HepG2 (cell line): ENCODE data around the gene NFKBIA. TPM values are rescaled to one million over a fixed set of nuclear protein-coding genes. Genes with fewer than 3 reads are reported as not detected.
A peak's percentile ranks its signal among the peaks of the same experiment; 100 is the strongest.

Source experiments
- ATAC-seq: fragments of 200-7000 bp; cut with Tn5 transposase; 3 replicates; pipeline ENCODE4 v1.9.1; 2020; ENCODE audit warnings: mild to moderate bottlenecking, moderate library complexity
- BruUV-seq: library from RNA; stranded (reverse); fragments of 400-500 nt; replicated peaks from 2 replicates; lab custom pipeline; 2021; lab: Mats Ljungman, UMichigan
- CTCF ChIA-PET: fragments of 300-600 bp; formaldehyde crosslinking; extraction: SDS; loops from one replicate; lab custom pipeline; 2021; ENCODE audit warnings: low total read pairs, inconsistent platforms, low intra/inter-chr PET ratio; lab: Yijun Ruan, JAX
- POLR2A ChIA-PET: fragments of 350-600 bp; sonication (Branson Sonifier 250); formaldehyde crosslinking; loops from one replicate; lab custom pipeline; 2020; ENCODE audit warnings: antibody characterized with exemption, inconsistent platforms; lab: Yijun Ruan, JAX
- DNase-seq: peaks from one replicate; pipeline ENCODE4 v3.0.0-alpha.2; 2015; ENCODE audit warnings: low spot score
- FAIRE-seq: peaks from 3 replicates; lab custom pipeline; 2011; peaks lifted over from hg19 to GRCh38; lab: Jason Lieb, UNC
- H2AFZ ChIP-seq: one replicate; pipeline ENCODE4 v1.6.1; 2011; ENCODE audit warnings: low read length, inconsistent platforms
- H3K27ac ChIP-seq: fragments of 300-600 bp; 3 replicates; pipeline ENCODE4 v1.8.0; 2011; ENCODE audit warnings: mixed run types, mild to moderate bottlenecking, mixed read lengths, low read length, inconsistent platforms; ENCODE audit not compliant: insufficient read depth; ENCODE audit errors: extremely low read length
- H3K27me3 ChIP-seq, 2 experiments: fragments of 200-600 bp in 1 of 2; 2 replicates in 1 of 2; 3 replicates in 1 of 2; pipeline versions ENCODE4 v1.6.0 to v1.8.0; 2011; ENCODE audit warnings: low read length in 2 of 2, mild to moderate bottlenecking in 2 of 2, moderate library complexity in 2 of 2, inconsistent platforms in 1 of 2; ENCODE audit not compliant: insufficient read depth in 2 of 2, control insufficient read depth in 1 of 2
- H3K36me3 ChIP-seq, 2 experiments: fragments of 200-600 bp in 1 of 2; replicated peaks in 1 of 2; 2 replicates in 1 of 2; 3 replicates in 1 of 2; pipeline versions ENCODE4 v1.5.1 to v1.8.0; 2011; ENCODE audit warnings: low read length in 2 of 2, inconsistent platforms in 1 of 2; ENCODE audit not compliant: insufficient read depth in 2 of 2, control insufficient read depth in 1 of 2
- H3K4me1 ChIP-seq: 2 replicates; pipeline ENCODE4 v1.5.1; 2012; ENCODE audit warnings: low read length, inconsistent platforms; ENCODE audit not compliant: insufficient read depth
- H3K4me2 ChIP-seq: 2 replicates; pipeline ENCODE4 v1.6.0; 2011; ENCODE audit warnings: low read depth, low read length, inconsistent platforms
- H3K4me3 ChIP-seq, 3 experiments: fragments of 200-600 bp in 1 of 3; sonication (generic), shearing (Covaris generic) in 1 of 3; replicated peaks in 1 of 3; 2 replicates each; pipeline ENCODE4 v1.5.1; 2011 to 2016; ENCODE audit warnings: low read length in 3 of 3, inconsistent platforms in 2 of 3, low read depth in 2 of 3, mild to moderate bottlenecking in 2 of 3, control low read depth in 1 of 3, mixed read lengths in 1 of 3; ENCODE audit not compliant: insufficient read depth in 1 of 3
- H3K79me2 ChIP-seq: one replicate; pipeline ENCODE4 v1.6.1; 2011; ENCODE audit warnings: low read length, inconsistent platforms; ENCODE audit not compliant: insufficient read depth
- H3K9ac ChIP-seq: 2 replicates; pipeline ENCODE4 v1.6.0; 2011; ENCODE audit warnings: mild to moderate bottlenecking, low read depth, low read length, inconsistent platforms; ENCODE audit not compliant: insufficient read depth
- H3K9me3 ChIP-seq: 2 replicates; pipeline ENCODE4 v1.5.1; 2012; ENCODE audit warnings: mild to moderate bottlenecking, low read length
- H4K20me1 ChIP-seq: 2 replicates; pipeline ENCODE4 v1.6.0; 2011; ENCODE audit warnings: inconsistent platforms, mild to moderate bottlenecking, low read length, moderate library complexity; ENCODE audit not compliant: insufficient read depth
- CEBPB ChIP-seq: IDR thresholded peaks from 2 replicates; pipeline ENCODE4 v1.6.1; 2011; ENCODE audit warnings: low read depth, low read length, improper control_type of control experiment, borderline replicate concordance
- DR1 ChIP-seq: sonication (generic); formaldehyde crosslinking; IDR thresholded peaks from 2 replicates; pipeline ENCODE4 v1.8.0; 2021; ENCODE audit warnings: mild to moderate bottlenecking, missing genetic modification reagents, inconsistent platforms
- E2F2 ChIP-seq: sonication (generic); formaldehyde crosslinking; IDR thresholded peaks from 2 replicates; pipeline ENCODE4 v1.4.0; 2020; ENCODE audit warnings: missing genetic modification reagents, borderline replicate concordance
- FOXJ3 ChIP-seq: sonication (generic); formaldehyde crosslinking; IDR thresholded peaks from 2 replicates; pipeline ENCODE4 v1.4.0; 2020; ENCODE audit warnings: missing genetic modification reagents, mild to moderate bottlenecking, borderline replicate concordance
- GMEB2 ChIP-seq: IDR thresholded peaks from 2 replicates; pipeline ENCODE4 v1.6.1; 2016; ENCODE audit warnings: missing biosample characterization, missing genetic modification reagents, low read depth
- KLF11 ChIP-seq: IDR thresholded peaks from 2 replicates; pipeline ENCODE4 v1.6.1; 2016; ENCODE audit warnings: missing compliant biosample characterization
- NFKB2 ChIP-seq: sonication (generic); formaldehyde crosslinking; IDR thresholded peaks from 2 replicates; pipeline ENCODE4 v1.4.0; 2020; ENCODE audit warnings: missing genetic modification reagents, borderline replicate concordance
- PCBP1 ChIP-seq: fragments of 200-400 bp; formaldehyde crosslinking; IDR thresholded peaks from 2 replicates; pipeline ENCODE4 v1.6.1; 2017; ENCODE audit warnings: mild to moderate bottlenecking, low read depth, low read length, borderline replicate concordance
- PHF8 ChIP-seq: sonication (generic); formaldehyde crosslinking; IDR thresholded peaks from 2 replicates; pipeline ENCODE4 v1.5.0; 2020; ENCODE audit warnings: missing genetic modification reagents
- POGK ChIP-seq: sonication (generic); formaldehyde crosslinking; conservative IDR thresholded peaks from 2 replicates; pipeline ENCODE4 v1.8.0; 2022; ENCODE audit warnings: mild to moderate bottlenecking, moderate library complexity, missing genetic modification reagents
- RCOR2 ChIP-seq: IDR thresholded peaks from 2 replicates; pipeline ENCODE4 v1.6.1; 2016; ENCODE audit warnings: missing biosample characterization, missing genetic modification reagents
- SMC3 ChIP-seq: IDR thresholded peaks from 2 replicates; pipeline ENCODE4 v1.6.1; 2011; ENCODE audit warnings: low read length, improper control_type of control experiment
- TBX3 ChIP-seq: fragments of 450-650 bp; IDR thresholded peaks from 2 replicates; pipeline ENCODE4 v1.6.1; 2017; ENCODE audit warnings: antibody characterized with exemption, mild to moderate bottlenecking, inconsistent platforms, borderline replicate concordance
- ZFP36 ChIP-seq: fragments of 150-350 bp; IDR thresholded peaks from 2 replicates; pipeline ENCODE4 v1.6.1; 2018; ENCODE audit warnings: borderline replicate concordance, low read length, low read depth; ENCODE audit not compliant: partially characterized antibody
- ZNF619 ChIP-seq: sonication (generic); formaldehyde crosslinking; IDR thresholded peaks from 2 replicates; pipeline ENCODE4 v1.4.0; 2020; ENCODE audit warnings: mild to moderate bottlenecking, missing genetic modification reagents
- ZNF768 ChIP-seq: sonication (generic); formaldehyde crosslinking; IDR thresholded peaks from 2 replicates; pipeline ENCODE4 v1.4.0; 2020; ENCODE audit warnings: missing genetic modification reagents
- WGBS: methylation state at CpG from one replicate; pipeline ENCODE4 v1.1.6; 2017; ENCODE audit warnings: low lambda C conversion rate; 5-methylcytosine and 5-hydroxymethylcytosine counted together
- in situ Hi-C: cut with HindIII; loops from 2 replicates; pipeline ENCODE4 v1.10.0; 2017; ENCODE audit warnings: low pct_unique_long_range_greater_than_20kb; ENCODE audit not compliant: extremely low pct_ligation_motif_present
- intact Hi-C: fragments of 100-400 bp; cut with micrococcal nuclease; formaldehyde crosslinking; loops from one replicate; pipeline ENCODE4 v1.10.0; 2022; ENCODE audit not compliant: unreplicated experiment
- polyA plus RNA-seq, 8 experiments: library from polyadenylated mRNA; depleted of rRNA in 3 of 8; stranded (reverse) in 7 of 8; unstranded in 1 of 8; fragments of >200 nt; fragmentation: Illumina TruSeq in 4 of 8; extraction: Trizol in 4 of 8; gene quantifications; 2 replicates each; pipeline versions ENCODE4 v1.2.1 to v1.2.3, GENCODE V29; 2011 to 2016; ENCODE audit warnings: low read depth in 4 of 8, missing spikeins in 1 of 8, mixed read lengths in 1 of 8; ENCODE audit not compliant: insufficient read depth in 1 of 8
- total RNA-seq, 5 experiments: library from RNA; depleted of rRNA; stranded (reverse); fragments of >200 nt; fragmentation: Illumina TruSeq; extraction: Trizol; gene quantifications; 2 replicates each; pipeline ENCODE4 v1.2.3, GENCODE V29; 2016; ENCODE audit warnings: low read depth in 1 of 5

The NFKBIA gene
- total and polyA plus RNA-seq, 2 of the 13 experiments (the other 11 are each of a cell fraction or from before 2014, with no cell fraction given), result 197 to 319 TPM

- TF ChIP-seq SMC3, result no peak
- TF ChIP-seq PCBP1, result no peak
- no peak for TF ChIP-seq ZNF619 (CRISPR knock-in tag)
- TF ChIP-seq DR1 (CRISPR knock-in tag), result no peak
- TF ChIP-seq POGK (CRISPR knock-in tag), result no peak
- no peak for TF ChIP-seq FOXJ3 (CRISPR knock-in tag)
- TF ChIP-seq ZFP36, result no peak
Measured at GRCh38 chr14:35389315-35389667, 15.3 kb downstream of the NFKBIA start (continued).

- Histone ChIP-seq H2AFZ (no peak overlapping the region), H3K9ac (no peak overlapping the region), H4K20me1 (no peaks in the 10 kb centered on the region), H3K4me2 (no peak overlapping the region), H3K9me3 (no peaks in the 10 kb centered on the region), H3K79me2 (no peaks in the 10 kb centered on the region), H3K27ac (no peak overlapping the region), H3K36me3 (no peaks in the 10 kb centered on the region)
- WGBS, result 68% methylated on average over 14 of the region's 14 CpGs
- no peak for FAIRE-seq
- CTCF ChIA-PET, result no interaction called here
- POLR2A ChIA-PET, result interaction anchor here (1.3 to 12.0 kb wide), 3 partner anchors 9 to 23 kb away, joined by 3 to 211 read pairs (median 7); partner anchors contain the start of gene NFKBIA
- in situ Hi-C loops (no loop called here), intact Hi-C loops (loop anchor here (5.0 kb wide), 1 partner anchor 96 kb away; the partner anchor contains the start of gene PSMA6)
- TF ChIP-seq RCOR2, result no peak
- no peak for TF ChIP-seq E2F2
- TF ChIP-seq TBX3, result no peak
- peak; percentile 65 for TF ChIP-seq CEBPB
- TF ChIP-seq GMEB2 (CRISPR knock-in tag), result no peak
- TF ChIP-seq NFKB2 (CRISPR knock-in tag), result 0 out of 2 replicates have a peak, but pooled peaks have one; percentile 9
- peak; percentile 22; the same call in 1 of the 2 replicates for TF ChIP-seq ZNF768 (CRISPR knock-in tag)
- no peak for TF ChIP-seq PHF8
- no peak for TF ChIP-seq KLF11 (CRISPR knock-in tag)
- TF ChIP-seq, all 625 proteins: peak for 3
- Histone ChIP-seq H3K4me1 (peaks cover 55% of the 10 kb centered on the region), H3K27me3 (no peaks in the 10 kb centered on the region; a peak in 1 of 5 replicates), H3K4me3 (no peak overlapping the region)
- DNase-seq, result no peak
- BruUV-seq, result no TSS peak
- no peak for ATAC-seq
Measured at GRCh38 chr14:35388656-35389314, 15.8 kb downstream of the NFKBIA start.
